Skeletal muscle tissue (tissue), 4 donors: ENCODE results near the gene SYPL1. TPM values are rescaled to one million over a fixed set of nuclear protein-coding genes. Genes with fewer than 3 reads are reported as not detected.

Source experiments
- H3K27ac ChIP-seq: one replicate; pipeline ENCODE4 v1.7.0; 2013; ENCODE audit warnings: mild to moderate bottlenecking, low read depth, low read length, inconsistent platforms
- H3K27me3 ChIP-seq, 3 donors: one replicate each; pipeline ENCODE4 v1.7.0; 2013; ENCODE audit warnings: low read length in 3 of 3; ENCODE audit not compliant: control insufficient read depth in 3 of 3, insufficient read depth in 3 of 3
- H3K36me3 ChIP-seq, 3 donors: one replicate each; pipeline ENCODE4 v1.7.0; 2013; ENCODE audit warnings: low read length in 3 of 3; ENCODE audit not compliant: control insufficient read depth in 3 of 3, insufficient read depth in 3 of 3
- H3K4me1 ChIP-seq, 3 donors: one replicate each; pipeline ENCODE4 v1.7.0; 2013; ENCODE audit warnings: low read length in 3 of 3, mild to moderate bottlenecking in 3 of 3; ENCODE audit not compliant: control insufficient read depth in 3 of 3, insufficient read depth in 3 of 3
- H3K4me3 ChIP-seq, 3 donors: one replicate each; pipeline ENCODE4 v1.7.0; 2013; ENCODE audit warnings: low read length in 3 of 3
- H3K9ac ChIP-seq, 3 donors: one replicate each; pipeline ENCODE4 v1.7.0; 2013; ENCODE audit warnings: low read length in 3 of 3, mild to moderate bottlenecking in 3 of 3, moderate library complexity in 2 of 3, low read depth in 1 of 3
- H3K9me3 ChIP-seq, 3 donors: one replicate each; pipeline ENCODE4 v1.7.0; 2013; ENCODE audit warnings: low read length in 3 of 3; ENCODE audit not compliant: control insufficient read depth in 3 of 3
- total RNA-seq: library from RNA; depleted of rRNA; stranded (reverse); fragments of >200 nt; gene quantifications from one replicate; pipeline ENCODE4 v1.2.3, GENCODE V29; 2014
- donor health status: Osteomylitis.

The SYPL1 gene
- total RNA-seq, 1 donor from 2014 or later: 53.2 TPM

- Histone ChIP-seq H3K9me3 (no peaks in the 10 kb centered on the region), H3K9ac (peak overlapping the region in 1 of 3 donors; percentile 7), H3K27me3 (no peaks in the 10 kb centered on the region), H3K4me1 (peaks cover 19 to 25% (median 23%) of the 10 kb centered on the region in 3 donors), H3K36me3 (no peaks in the 10 kb centered on the region), H3K4me3 (no peak overlapping the region), H3K27ac (no peak overlapping the region)
These were observed 48.4 kb downstream of the SYPL1 start for GRCh38 chr7:106063692-106064091.

- no peaks in the 10 kb centered on the region for H3K27me3 ChIP-seq
- no peaks in the 10 kb centered on the region for H3K9me3 ChIP-seq
These were observed 49.1 kb downstream of the SYPL1 start for GRCh38 chr7:106063024-106063423.

GRCh38 chr7:106062521-106062931 is 49.6 kb downstream of the SYPL1 start:
- peaks cover 19 to 26% (median 26%) of the 10 kb centered on the region in 3 donors for H3K4me1 ChIP-seq

More at GRCh38 chr7:106063024-106063423, 49.1 kb downstream of the SYPL1 start:
- Histone ChIP-seq H3K4me1 (peaks cover 19 to 26% (median 25%) of the 10 kb centered on the region in 3 donors), H3K4me3 (no peak overlapping the region), H3K27ac (no peak overlapping the region), H3K9ac (no peak overlapping the region), H3K36me3 (no peaks in the 10 kb centered on the region)

GRCh38 chr7:106062006-106062405 is 50.1 kb downstream of the SYPL1 start:
- no peaks in the 10 kb centered on the region for H3K27me3 ChIP-seq
- H3K27ac ChIP-seq: no peak overlapping the region
- peaks cover 22 to 31% (median 28%) of the 10 kb centered on the region in 3 donors for H3K4me1 ChIP-seq
- no peak overlapping the region for H3K4me3 ChIP-seq
- H3K9ac ChIP-seq: no peak overlapping the region
- H3K36me3 ChIP-seq: no peaks in the 10 kb centered on the region
- no peaks in the 10 kb centered on the region for H3K9me3 ChIP-seq

More at GRCh38 chr7:106062521-106062931, 49.6 kb downstream of the SYPL1 start:
- no peak overlapping the region for H3K9ac ChIP-seq
- H3K36me3 ChIP-seq: no peaks in the 10 kb centered on the region
- H3K27me3 ChIP-seq: no peaks in the 10 kb centered on the region
- no peak overlapping the region for H3K4me3 ChIP-seq
- H3K9me3 ChIP-seq: no peaks in the 10 kb centered on the region
- no peak overlapping the region for H3K27ac ChIP-seq

- no peaks in the 10 kb centered on the region for H3K27me3 ChIP-seq
- no peaks in the 10 kb centered on the region for H3K9me3 ChIP-seq
- H3K4me3 ChIP-seq: no peak overlapping the region
- no peaks in the 10 kb centered on the region for H3K36me3 ChIP-seq
- H3K9ac ChIP-seq: no peak overlapping the region
- H3K4me1 ChIP-seq: peaks cover 23 to 30% (median 29%) of the 10 kb centered on the region in 3 donors
- no peak overlapping the region for H3K27ac ChIP-seq
These were observed 50.7 kb downstream of the SYPL1 start for GRCh38 chr7:106061301-106061979.

- no peak overlapping the region for H3K9ac ChIP-seq
- H3K9me3 ChIP-seq: no peaks in the 10 kb centered on the region
- peaks cover 18 to 23% (median 20%) of the 10 kb centered on the region in 3 donors for H3K4me1 ChIP-seq
- H3K27ac ChIP-seq: no peak overlapping the region
- no peak overlapping the region for H3K4me3 ChIP-seq
- no peaks in the 10 kb centered on the region for H3K36me3 ChIP-seq
- no peaks in the 10 kb centered on the region for H3K27me3 ChIP-seq
These were observed 51.7 kb downstream of the SYPL1 start for GRCh38 chr7:106060394-106060920.

- Histone ChIP-seq H3K27me3 (no peaks in the 10 kb centered on the region), H3K4me1 (peaks cover 9 to 14% (median 11%) of the 10 kb centered on the region in 3 donors), H3K4me3 (no peak overlapping the region), H3K9ac (no peak overlapping the region), H3K9me3 (no peaks in the 10 kb centered on the region), H3K36me3 (no peaks in the 10 kb centered on the region), H3K27ac (no peak overlapping the region)
These were observed 52.6 kb downstream of the SYPL1 start for GRCh38 chr7:106059556-106059955.

GRCh38 chr7:106058928-106059324 is 53.2 kb downstream of the SYPL1 start:
- H3K9ac ChIP-seq: no peak overlapping the region
- H3K36me3 ChIP-seq: no peaks in the 10 kb centered on the region
- H3K9me3 ChIP-seq: no peaks in the 10 kb centered on the region
- H3K27ac ChIP-seq: no peak overlapping the region
- no peak overlapping the region for H3K4me3 ChIP-seq
- no peaks in the 10 kb centered on the region for H3K27me3 ChIP-seq
- peaks cover 4 to 8% (median 6%) of the 10 kb centered on the region in 3 donors for H3K4me1 ChIP-seq

- Histone ChIP-seq H3K4me3 (no peak overlapping the region), H3K36me3 (no peaks in the 10 kb centered on the region), H3K27me3 (no peaks in the 10 kb centered on the region), H3K9ac (no peak overlapping the region), H3K27ac (no peak overlapping the region), H3K4me1 (peaks cover 4 to 8% (median 6%) of the 10 kb centered on the region in 3 donors), H3K9me3 (no peaks in the 10 kb centered on the region)
These were observed 53.9 kb downstream of the SYPL1 start for GRCh38 chr7:106057962-106058927.
